ENCODE measurements around the gene CPVL.

CPVL gene

DNA sequence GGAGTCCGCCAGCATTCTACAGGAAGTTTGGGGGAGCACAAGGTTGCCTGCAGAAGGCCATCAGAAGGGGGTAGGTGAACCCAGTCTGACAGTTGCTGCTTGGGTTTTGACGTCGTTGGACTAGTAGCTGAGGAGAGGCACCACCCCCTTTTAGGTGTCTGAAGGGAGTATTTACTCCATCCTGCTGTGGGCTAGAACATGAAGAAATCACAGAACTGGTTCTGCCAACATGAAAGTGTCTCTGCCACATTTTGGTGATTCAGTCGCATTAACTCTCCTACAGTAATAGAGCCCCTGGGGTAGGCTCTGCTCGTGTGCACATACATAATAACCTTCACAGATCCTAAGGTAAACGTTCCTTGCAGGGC, 187.4 kb downstream of the CPVL start:
- DNase-seq = no peak

DNA sequence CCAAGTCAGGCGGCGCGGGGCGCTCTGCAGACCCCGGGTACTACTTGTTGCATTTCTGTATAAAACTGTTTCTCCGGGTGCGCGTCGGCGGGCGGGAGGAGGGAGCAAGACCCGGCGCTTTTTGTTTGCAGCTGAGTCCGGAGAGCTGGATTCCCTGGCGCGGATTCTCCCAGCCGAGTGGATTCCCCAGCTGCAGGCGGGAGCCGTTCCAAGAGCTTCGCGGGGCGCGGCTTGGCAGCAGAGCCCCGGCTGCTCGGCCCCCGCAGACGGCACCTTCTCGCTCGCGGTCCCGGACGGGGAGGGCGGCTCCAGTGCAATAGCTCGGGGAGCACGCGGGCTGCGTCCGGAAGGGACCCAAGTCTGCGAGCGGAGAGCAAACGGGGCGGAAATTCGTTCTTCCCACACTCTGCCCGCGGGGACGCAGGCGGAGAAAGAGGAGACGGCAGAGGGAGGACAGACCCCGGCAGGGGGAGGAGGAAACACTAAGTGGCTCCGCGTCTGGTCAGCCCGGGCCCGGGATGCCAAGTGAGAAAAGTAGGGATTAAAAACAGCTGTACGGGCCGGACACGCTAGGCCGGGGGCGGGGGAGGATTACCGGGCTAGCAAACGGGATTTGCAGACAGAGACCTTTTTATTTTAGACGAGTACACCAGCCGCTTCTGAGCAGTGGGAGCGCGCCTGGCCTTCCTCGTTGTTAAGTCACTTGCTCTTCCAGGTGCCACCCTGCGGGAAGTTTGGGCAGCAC, 187.9 kb downstream of the CPVL start, which contains the start of gene TRIL:
Gene TRIL, minus strand, starts transcription at position 96 of the 745 bp plus-strand sequence. CDS start 284 bp downstream, outside the sequence.
- DNase-seq = no peak

DNA sequence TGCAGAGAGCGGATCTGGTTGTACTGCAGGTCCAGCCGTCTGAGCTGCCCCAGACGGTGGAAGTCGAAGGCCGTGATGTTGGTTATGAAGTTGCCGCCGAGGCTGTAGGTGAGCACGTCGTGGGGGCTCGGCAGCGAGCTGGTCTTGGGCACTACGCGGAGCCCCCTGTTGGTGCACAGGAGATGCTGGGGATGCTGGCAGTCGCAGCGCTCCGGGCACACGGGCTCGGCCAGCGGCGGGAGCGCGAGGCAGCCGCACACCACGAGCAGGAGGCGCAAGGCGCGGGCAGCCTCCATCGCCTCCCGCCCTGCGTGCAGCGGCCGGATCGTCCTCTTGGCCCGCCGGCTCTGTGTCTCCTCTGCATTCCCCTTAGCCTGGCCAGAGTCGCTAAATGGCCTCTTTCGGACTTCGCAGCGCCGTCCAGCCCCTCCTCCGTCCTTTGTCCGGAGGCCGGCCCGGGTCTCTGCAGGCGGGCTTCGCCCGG, 188.5 kb downstream of the CPVL start:
- no peak for DNase-seq

DNA sequence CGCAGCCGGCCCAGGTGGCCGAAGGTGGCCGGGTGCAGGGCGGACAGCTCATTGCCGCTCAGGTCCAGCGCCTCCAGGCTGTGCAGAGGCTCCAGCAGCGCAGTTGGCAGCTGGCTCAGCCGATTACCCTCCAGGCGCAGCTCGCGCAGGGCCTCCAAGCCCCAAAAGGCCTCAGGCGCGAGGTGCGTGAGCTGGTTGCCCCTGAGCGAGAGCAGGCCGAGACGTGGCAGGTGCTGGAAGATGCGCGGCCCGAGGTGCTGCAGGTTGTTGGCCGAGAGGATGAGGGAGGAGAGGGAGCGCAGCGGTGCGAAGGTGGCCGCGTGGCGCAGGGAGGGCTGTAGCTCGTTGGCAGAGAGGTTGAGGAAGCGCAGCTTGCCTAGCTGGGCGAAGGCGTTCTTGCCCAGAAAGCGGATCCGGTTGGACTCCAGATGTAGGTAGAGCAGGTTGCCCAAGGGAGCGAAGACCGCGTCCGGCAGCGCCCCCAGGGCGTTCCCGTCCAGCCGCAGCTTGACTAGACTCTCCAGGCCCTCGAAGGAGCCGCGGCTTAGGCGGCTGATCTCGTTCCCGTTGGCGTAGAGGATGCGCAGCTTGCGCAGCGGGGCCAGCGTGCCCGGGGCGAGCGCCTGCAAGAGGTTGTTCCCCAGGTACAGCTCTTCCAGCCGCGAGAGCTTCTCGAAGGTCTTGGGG, 189.1 kb downstream of the CPVL start:
- no peak for DNase-seq

DNA sequence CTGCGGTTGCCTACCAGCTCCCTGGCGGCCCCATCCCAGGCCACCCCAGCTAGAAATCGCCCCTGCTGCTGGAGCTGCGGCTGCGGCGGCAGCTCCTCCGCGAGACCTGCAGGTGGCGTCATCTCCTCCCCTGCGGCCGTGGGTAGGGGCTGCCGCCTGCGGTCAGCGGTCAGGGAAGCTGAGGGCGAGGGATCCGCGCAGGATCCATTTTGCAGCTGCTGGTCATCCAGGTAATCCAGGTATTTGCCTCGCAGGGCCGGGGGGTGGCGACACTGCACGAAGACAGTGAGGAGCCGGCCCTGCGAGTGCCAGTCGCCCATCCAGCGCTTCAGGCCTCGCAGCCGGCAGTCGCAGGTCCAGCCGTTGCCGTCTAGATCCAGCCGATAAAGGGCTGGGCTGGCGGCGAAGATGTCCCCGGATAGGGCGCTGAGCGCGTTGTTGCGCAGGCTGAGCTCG, 189.7 kb downstream of the CPVL start:
- no peak for DNase-seq

DNA sequence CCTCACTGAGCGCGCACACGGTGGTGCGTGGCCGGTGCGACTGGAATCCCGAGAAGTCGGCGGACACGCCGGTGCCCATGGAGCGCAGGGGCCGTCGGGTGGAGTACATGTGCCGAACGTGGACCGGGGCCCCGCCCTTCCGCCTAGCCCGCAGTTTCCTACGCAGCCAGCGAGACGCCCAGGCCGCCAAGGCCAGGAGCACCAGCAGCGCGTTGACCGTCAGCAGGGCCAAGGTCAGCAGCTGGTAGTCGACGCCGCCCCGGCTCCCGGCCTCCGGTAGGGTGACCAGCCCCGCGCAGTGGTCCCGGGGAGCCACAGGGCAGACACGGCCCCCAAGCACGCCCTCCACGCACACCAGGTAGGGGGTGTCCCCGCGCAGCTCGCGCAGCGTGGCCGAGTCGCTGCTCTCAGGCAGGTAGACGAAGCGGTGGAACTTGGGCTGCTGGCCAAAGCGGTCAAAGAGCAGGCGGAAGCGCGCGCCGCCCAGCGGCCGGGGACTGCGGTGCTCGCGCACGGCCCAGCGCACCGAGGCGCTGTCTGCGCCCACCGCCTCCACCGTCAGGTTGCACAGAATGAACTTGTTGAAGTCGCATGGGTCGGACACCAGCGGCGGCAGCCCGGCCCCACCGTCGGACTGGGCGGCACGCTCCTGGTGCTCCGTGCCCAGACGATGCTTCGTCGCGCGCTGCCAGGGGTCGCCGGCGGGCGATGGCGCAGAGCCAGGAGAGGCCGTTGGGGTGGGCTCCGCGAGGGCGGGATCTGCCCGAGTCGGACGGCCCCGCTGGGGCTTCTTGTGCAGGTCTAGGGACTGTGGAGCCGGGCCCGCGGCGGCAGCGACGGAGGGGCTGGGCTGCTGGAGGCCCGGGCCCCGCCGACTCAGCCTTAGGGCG, 190.4 kb downstream of the CPVL start:
- DNase-seq = no peak

DNA sequence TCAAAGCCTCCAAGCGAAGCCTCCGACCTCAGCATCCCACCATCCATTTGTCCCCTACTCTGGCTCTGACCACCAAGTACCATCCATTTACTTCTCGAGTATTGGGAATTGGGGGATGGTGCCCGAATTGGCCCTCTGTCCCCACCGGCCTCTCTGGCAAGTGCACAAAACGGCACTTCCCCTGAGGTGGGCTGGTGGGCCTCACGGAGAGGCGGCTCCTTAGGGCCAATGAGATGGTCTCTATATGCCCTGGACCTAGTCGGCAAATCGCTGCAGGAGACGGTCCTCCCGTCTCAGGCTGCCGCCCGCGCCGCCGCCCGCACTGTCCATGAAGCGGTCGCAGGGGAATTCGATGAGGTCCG, 191.0 kb downstream of the CPVL start:
- no peak for DNase-seq

DNA sequence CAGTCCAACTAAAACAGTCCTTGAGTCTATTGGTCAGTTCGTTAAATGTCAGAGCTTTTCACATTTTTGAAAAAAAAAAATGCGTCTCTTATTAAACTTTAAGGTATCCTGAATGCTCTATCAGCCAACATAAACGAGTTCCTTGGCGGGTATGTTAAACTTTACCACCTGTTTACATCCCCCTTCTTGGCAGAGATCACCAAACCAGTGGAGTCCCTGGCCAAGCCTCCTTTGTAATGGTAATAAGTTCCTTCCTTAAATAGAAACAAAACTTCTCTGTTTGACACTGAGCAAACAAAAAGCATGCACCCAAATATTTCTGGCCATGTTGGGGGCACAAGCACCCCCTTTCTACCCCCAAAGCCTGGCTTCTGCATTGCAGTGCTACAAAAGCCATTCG, 191.4 kb downstream of the CPVL start:
- no peak for DNase-seq

DNA sequence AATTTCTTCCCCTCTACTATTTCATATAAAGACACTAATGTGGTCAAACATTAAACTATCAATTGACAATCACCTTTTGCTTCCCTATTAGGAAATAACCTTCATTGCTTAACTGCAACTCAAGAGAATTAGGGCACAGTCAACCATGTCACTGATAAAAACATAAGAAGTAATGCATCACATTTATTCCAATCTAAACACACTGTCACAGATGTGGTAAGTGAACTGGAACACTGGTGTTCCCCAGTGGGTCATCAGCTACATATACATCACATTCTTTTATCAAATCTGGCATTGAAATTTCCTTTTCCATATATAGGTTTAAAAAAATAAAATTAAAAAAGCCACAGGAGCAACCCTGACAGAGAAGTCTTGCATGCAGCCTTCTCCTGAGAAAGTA, 191.9 kb downstream of the CPVL start:
- no peak for DNase-seq

DNA sequence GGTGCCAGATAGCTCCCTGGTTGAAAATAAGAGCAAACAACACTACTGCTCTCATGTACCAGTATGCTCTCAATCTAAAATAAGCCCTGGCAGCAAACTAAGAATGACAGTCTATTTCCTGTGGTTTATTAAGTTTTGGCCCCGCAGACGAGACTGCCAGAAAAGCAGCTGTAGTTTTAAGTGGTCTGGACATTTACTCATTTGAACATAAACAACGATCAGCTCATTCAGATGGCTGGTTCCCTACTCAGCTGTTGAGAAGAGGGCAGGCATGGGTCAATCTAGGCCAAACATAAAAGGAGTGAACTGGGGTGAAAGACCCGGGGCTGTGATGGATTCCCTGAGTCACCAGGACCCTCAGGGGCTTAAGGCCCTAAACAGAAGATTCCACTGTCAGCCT, 192.7 kb downstream of the CPVL start:
- no peak for DNase-seq
